Limb (tissue), 2 donors: ENCODE measurements around the gene RHO.
"Not testable (repeated sequence)": the region's sequence is repeated elsewhere in the genome, so short reads cannot be mapped to it uniquely, and the experiment has no call there.

Experiments
- DNase-seq, 2 donors: peaks; one replicate each; pipeline ENCODE4 v3.0.0-alpha.2; 2016; ENCODE audit errors: extremely low spot score in 2 of 2

RHO gene

GRCh38 chr3:129499604-129500333 lies 28.7 kb upstream of the RHO start:
- not testable (repeated sequence) for DNase-seq

- no peak for DNase-seq
These were observed 28.1 kb upstream of the RHO start for GRCh38 chr3:129500334-129500658.

GRCh38 chr3:129501630-129502029 lies 26.8 kb upstream of the RHO start:
- DNase-seq, result no peak

- DNase-seq, result no peak
These were observed 25.6 kb upstream of the RHO start for GRCh38 chr3:129502641-129503408.

GRCh38 chr3:129503471-129504291 lies 24.8 kb upstream of the RHO start:
- no peak for DNase-seq

GRCh38 chr3:129504471-129505100 lies 23.9 kb upstream of the RHO start:
- DNase-seq, result no peak

GRCh38 chr3:129505341-129505740 lies 23.1 kb upstream of the RHO start:
- no peak for DNase-seq

- no peak for DNase-seq
These were observed 22.2 kb upstream of the RHO start for GRCh38 chr3:129506231-129506742.

GRCh38 chr3:129507181-129507831 lies 21.1 kb upstream of the RHO start:
- no peak for DNase-seq

GRCh38 chr3:129512595-129512994 lies 15.8 kb upstream of the RHO start:
- DNase-seq, result no peak

- DNase-seq, result no peak
These were observed 14.7 kb upstream of the RHO start for GRCh38 chr3:129513705-129514104.

- no peak for DNase-seq
These were observed 14.3 kb upstream of the RHO start for GRCh38 chr3:129514110-129514509.

GRCh38 chr3:129514563-129514962 lies 13.9 kb upstream of the RHO start:
- DNase-seq, result no peak

GRCh38 chr3:129515108-129515820 lies 13.2 kb upstream of the RHO start:
- DNase-seq, result not testable (repeated sequence)

- not testable (repeated sequence) for DNase-seq
These were observed 12.5 kb upstream of the RHO start for GRCh38 chr3:129515821-129516432.

- DNase-seq, result no peak
These were observed 10.9 kb upstream of the RHO start for GRCh38 chr3:129517516-129517915.

- no peak for DNase-seq
These were observed 10.3 kb upstream of the RHO start for GRCh38 chr3:129518038-129518561.

GRCh38 chr3:129518581-129518980 lies 9.9 kb upstream of the RHO start:
- DNase-seq, result no peak

- no peak for DNase-seq
These were observed 9.0 kb upstream of the RHO start for GRCh38 chr3:129519449-129519848.
